Measurements from ENCODE around the gene ARID1B. TPM values are rescaled to one million over a fixed set of nuclear protein-coding genes. Genes with fewer than 3 reads are reported as not detected.

ARID1B gene
- total RNA-seq, 1 experiment from 2014 or later, result 35.6 TPM

DNA sequence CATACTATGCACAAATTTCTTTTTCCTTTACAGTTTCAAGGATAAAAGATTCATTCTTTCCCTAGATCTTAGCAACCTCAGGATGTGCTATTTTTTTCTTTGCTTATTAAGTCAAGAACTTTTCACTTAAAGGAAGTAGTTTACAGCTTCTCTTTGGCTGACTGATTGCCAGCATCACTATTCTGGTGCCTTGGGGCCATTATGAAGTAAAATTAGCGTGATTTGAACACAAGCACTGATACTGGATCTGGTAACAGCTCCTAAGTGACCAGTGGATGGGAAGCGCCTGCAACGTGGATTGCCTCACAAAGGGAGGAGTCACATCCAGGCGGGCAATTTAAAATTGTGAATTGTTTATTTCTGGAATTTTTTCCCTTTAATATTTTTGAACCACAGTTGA lies 147.1 kb downstream of the ARID1B start:
- no peaks in the 10 kb centered on the region for H3K27me3 ChIP-seq (ENCODE audit: insufficient read depth, low read length)
- H3K4me2 ChIP-seq (ENCODE audit: low read length), result no peak overlapping the region
- H4K20me1 ChIP-seq (ENCODE audit: insufficient read depth), result no peaks in the 10 kb centered on the region
- H3K36me3 ChIP-seq (ENCODE audit: control insufficient read depth in 1 of 2, insufficient read depth in 2 of 2, low read length in 2 of 2), result no peaks in the 10 kb centered on the region
- no peak for ATAC-seq
- H3K4me3 ChIP-seq (replicated peaks in 1 of 2; ENCODE audit: low read depth in 1 of 2, low read length in 2 of 2), result no peak overlapping the region
- RAD21 ChIA-PET (ENCODE audit: low non-redundant PET in 1 of 2, low total read pairs in 2 of 2, uncharacterized antibody in 2 of 2, unreplicated experiment in 2 of 2), result no interaction called here
- intact Hi-C loops (cut with micrococcal nuclease), result no loop called here
- no peaks in the 10 kb centered on the region for H3K9me3 ChIP-seq (ENCODE audit: control insufficient read depth in 1 of 2, insufficient read depth in 1 of 2, low read depth in 1 of 2, low read length in 2 of 2)
- no peak overlapping the region for H2AFZ ChIP-seq (ENCODE audit: low read depth, low read length, poor library complexity, severe bottlenecking)
- H3K27ac ChIP-seq (ENCODE audit: low read depth, low read length), result no peak overlapping the region
- peaks cover 5 to 18% of the 10 kb centered on the region in 2 experiments; a peak in 3 of 4 replicates for H3K4me1 ChIP-seq (ENCODE audit: control insufficient read depth in 1 of 2, insufficient read depth in 2 of 2, low read length in 2 of 2)
- BruUV-seq (replicated peaks), result no TSS peak
- H3K9ac ChIP-seq (ENCODE audit: low read length), result no peak overlapping the region
- TF ChIP-seq, protein P1, sequence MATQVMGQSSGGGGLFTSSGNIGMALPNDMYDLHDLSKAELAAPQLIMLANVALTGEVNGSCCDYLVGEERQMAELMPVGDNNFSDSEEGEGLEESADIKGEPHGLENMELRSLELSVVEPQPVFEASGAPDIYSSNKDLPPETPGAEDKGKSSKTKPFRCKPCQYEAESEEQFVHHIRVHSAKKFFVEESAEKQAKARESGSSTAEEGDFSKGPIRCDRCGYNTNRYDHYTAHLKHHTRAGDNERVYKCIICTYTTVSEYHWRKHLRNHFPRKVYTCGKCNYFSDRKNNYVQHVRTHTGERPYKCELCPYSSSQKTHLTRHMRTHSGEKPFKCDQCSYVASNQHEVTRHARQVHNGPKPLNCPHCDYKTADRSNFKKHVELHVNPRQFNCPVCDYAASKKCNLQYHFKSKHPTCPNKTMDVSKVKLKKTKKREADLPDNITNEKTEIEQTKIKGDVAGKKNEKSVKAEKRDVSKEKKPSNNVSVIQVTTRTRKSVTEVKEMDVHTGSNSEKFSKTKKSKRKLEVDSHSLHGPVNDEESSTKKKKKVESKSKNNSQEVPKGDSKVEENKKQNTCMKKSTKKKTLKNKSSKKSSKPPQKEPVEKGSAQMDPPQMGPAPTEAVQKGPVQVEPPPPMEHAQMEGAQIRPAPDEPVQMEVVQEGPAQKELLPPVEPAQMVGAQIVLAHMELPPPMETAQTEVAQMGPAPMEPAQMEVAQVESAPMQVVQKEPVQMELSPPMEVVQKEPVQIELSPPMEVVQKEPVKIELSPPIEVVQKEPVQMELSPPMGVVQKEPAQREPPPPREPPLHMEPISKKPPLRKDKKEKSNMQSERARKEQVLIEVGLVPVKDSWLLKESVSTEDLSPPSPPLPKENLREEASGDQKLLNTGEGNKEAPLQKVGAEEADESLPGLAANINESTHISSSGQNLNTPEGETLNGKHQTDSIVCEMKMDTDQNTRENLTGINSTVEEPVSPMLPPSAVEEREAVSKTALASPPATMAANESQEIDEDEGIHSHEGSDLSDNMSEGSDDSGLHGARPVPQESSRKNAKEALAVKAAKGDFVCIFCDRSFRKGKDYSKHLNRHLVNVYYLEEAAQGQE (IDR thresholded peaks at IDR 0.05; ENCODE audit: low read depth), result no peak
- no peak for TF ChIP-seq POLR2AphosphoS5 (IDR thresholded peaks at IDR 0.05; ENCODE audit: low read depth, low read length)
- CTCF ChIA-PET, result no interaction called here
- DNase-seq (ENCODE audit: low read depth, low spot score), result no peak
- POLR2A ChIA-PET, result no interaction called here
- H3K9me2 ChIP-seq (ENCODE audit: insufficient read depth), result no peaks in the 10 kb centered on the region
- H3K79me2 ChIP-seq (ENCODE audit: insufficient read depth, low read length), result 0 out of 2 replicates have a peak, but pooled peaks cover 4% of the 10 kb centered on the region

DNA sequence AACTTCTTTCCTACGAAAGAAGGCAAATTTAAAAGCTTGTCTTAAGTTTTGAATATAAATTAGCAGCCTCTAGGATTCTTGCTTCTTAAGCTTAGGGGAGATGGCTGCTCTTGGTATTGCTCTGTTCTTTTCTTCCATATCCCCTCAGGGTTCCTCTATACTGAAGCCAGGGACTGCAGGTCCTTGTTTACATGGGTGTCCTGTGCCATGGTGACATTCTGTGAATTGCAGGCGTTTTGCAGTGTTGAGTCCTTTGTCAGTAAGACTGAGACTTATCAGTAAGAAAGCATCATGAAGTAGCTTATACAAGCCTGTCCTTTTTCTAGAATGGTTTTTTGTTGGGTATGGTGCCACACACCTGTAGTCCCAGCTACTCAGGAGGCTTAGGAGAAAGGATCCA lies 147.8 kb downstream of the ARID1B start:
- Histone ChIP-seq H3K27me3 (ENCODE audit: insufficient read depth, low read length) (no peaks in the 10 kb centered on the region), H3K36me3 (ENCODE audit: control insufficient read depth in 1 of 2, insufficient read depth in 2 of 2, low read length in 2 of 2) (no peaks in the 10 kb centered on the region), H3K4me2 (ENCODE audit: low read length) (no peak overlapping the region), H3K9me3 (ENCODE audit: control insufficient read depth in 1 of 2, insufficient read depth in 1 of 2, low read depth in 1 of 2, low read length in 2 of 2) (no peaks in the 10 kb centered on the region), H3K4me3 (replicated peaks in 1 of 2; ENCODE audit: low read depth in 1 of 2, low read length in 2 of 2) (no peak overlapping the region), H3K27ac (ENCODE audit: low read depth, low read length) (no peak overlapping the region), H3K9me2 (ENCODE audit: insufficient read depth) (no peaks in the 10 kb centered on the region), H4K20me1 (ENCODE audit: insufficient read depth) (no peaks in the 10 kb centered on the region), H2AFZ (ENCODE audit: low read depth, low read length, poor library complexity, severe bottlenecking) (no peak overlapping the region), H3K9ac (ENCODE audit: low read length) (no peak overlapping the region), H3K4me1 (ENCODE audit: control insufficient read depth in 1 of 2, insufficient read depth in 2 of 2, low read length in 2 of 2) (peaks cover 5 to 18% of the 10 kb centered on the region in 2 experiments; a peak in 3 of 4 replicates), H3K79me2 (ENCODE audit: insufficient read depth, low read length) (no peaks in the 10 kb centered on the region)
- ChIA-PET CTCF (interaction anchor here (1.1 kb wide), 1 partner anchor 18 kb away, joined by 3 read pairs; no protein-coding TSS in a partner anchor), RAD21 (ENCODE audit: low non-redundant PET in 1 of 2, low total read pairs in 2 of 2, uncharacterized antibody in 2 of 2, unreplicated experiment in 2 of 2) (no interaction called here), POLR2A (no interaction called here)
- intact Hi-C loops (cut with micrococcal nuclease), result no loop called here
- DNase-seq (ENCODE audit: low read depth, low spot score) (no peak), ATAC-seq (no peak)
- BruUV-seq (replicated peaks), result no TSS peak
- TF ChIP-seq, protein P2, sequence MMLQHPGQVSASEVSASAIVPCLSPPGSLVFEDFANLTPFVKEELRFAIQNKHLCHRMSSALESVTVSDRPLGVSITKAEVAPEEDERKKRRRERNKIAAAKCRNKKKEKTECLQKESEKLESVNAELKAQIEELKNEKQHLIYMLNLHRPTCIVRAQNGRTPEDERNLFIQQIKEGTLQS (IDR thresholded peaks at IDR 0.05), result no peak
- TF ChIP-seq FOSL1 (IDR thresholded peaks at IDR 0.05; ENCODE audit: low read depth) (no peak), ELF1 (IDR thresholded peaks at IDR 0.05; ENCODE audit: borderline replicate concordance, low read depth) (no peak), SRF (IDR thresholded peaks at IDR 0.05; ENCODE audit: low read depth) (no peak), ZNF274 (IDR thresholded peaks at IDR 0.05; ENCODE audit: low read depth, low read length) (no peak), SP1 (IDR thresholded peaks at IDR 0.05; ENCODE audit: low read depth) (no peak), EGR1 (IDR thresholded peaks at IDR 0.05; ENCODE audit: low read depth) (no peak), JUND (IDR thresholded peaks at IDR 0.05) (no peak)
- TF ChIP-seq, protein P1 (IDR thresholded peaks at IDR 0.05; ENCODE audit: low read depth), result no peak
- TF ChIP-seq, protein P3, sequence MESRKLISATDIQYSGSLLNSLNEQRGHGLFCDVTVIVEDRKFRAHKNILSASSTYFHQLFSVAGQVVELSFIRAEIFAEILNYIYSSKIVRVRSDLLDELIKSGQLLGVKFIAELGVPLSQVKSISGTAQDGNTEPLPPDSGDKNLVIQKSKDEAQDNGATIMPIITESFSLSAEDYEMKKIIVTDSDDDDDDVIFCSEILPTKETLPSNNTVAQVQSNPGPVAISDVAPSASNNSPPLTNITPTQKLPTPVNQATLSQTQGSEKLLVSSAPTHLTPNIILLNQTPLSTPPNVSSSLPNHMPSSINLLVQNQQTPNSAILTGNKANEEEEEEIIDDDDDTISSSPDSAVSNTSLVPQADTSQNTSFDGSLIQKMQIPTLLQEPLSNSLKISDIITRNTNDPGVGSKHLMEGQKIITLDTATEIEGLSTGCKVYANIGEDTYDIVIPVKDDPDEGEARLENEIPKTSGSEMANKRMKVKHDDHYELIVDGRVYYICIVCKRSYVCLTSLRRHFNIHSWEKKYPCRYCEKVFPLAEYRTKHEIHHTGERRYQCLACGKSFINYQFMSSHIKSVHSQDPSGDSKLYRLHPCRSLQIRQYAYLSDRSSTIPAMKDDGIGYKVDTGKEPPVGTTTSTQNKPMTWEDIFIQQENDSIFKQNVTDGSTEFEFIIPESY (IDR thresholded peaks at IDR 0.05; ENCODE audit: extremely low read depth, insufficient replicate concordance, low read length), result no peak
